Measurements from ENCODE around the gene SHCBP1. TPM values are rescaled to one million over a fixed set of nuclear protein-coding genes. Genes with fewer than 3 reads are reported as not detected.
A peak's percentile ranks its signal among the peaks of the same experiment; 100 is the strongest.

Gene SHCBP1
- total and polyA plus RNA-seq, 9 of the 15 experiments (the other 6 are each of a cell fraction or from before 2014, with no cell fraction given): 6.2 to 29.6 (median 19.7) TPM

GRCh38 chr16:46586011-46586577 lies 35.1 kb downstream of the SHCBP1 start:
- Histone ChIP-seq H3K36me3 (ENCODE audit: control insufficient read depth, insufficient read depth, low read length) (peaks cover 59% of the 10 kb centered on the region), H3K9me3 (replicated peaks; ENCODE audit: control insufficient read depth, insufficient read depth, low read depth, low read length) (no peaks in the 10 kb centered on the region; the same call in none of the 2 replicates), H4K20me1 (replicated peaks; ENCODE audit: control insufficient read depth, insufficient read depth, low read length) (no peaks in the 10 kb centered on the region), H3K9ac (ENCODE audit: insufficient read depth in 1 of 2, low read depth in 2 of 2, low read length in 2 of 2) (no peak overlapping the region), H3K9me1 (ENCODE audit: control insufficient read depth, insufficient read depth, low read length) (no peaks in the 10 kb centered on the region), H3K4me3 (no peak overlapping the region), H3K4me2 (ENCODE audit: insufficient read depth, low read length) (no peak overlapping the region), H3K79me2 (ENCODE audit: control insufficient read depth, insufficient read depth, low read length) (peaks cover 16% of the 10 kb centered on the region), H3K27me3 (ENCODE audit: control insufficient read depth in 2 of 2, insufficient read depth in 2 of 2, low read length in 2 of 2) (no peaks in the 10 kb centered on the region), H3K4me1 (replicated peaks in 1 of 2; ENCODE audit: control insufficient read depth in 2 of 2, insufficient read depth in 2 of 2, low read length in 2 of 2) (peaks cover 3 to 21% of the 10 kb centered on the region in 2 experiments; a peak in 4 of 5 replicates), H3K27ac (ENCODE audit: extremely low read depth, low read depth, low read length) (no peak overlapping the region), H2AFZ (ENCODE audit: low read depth, low read length) (no peak overlapping the region)
- FAIRE-seq (no peak), ATAC-seq (no peak), DNase-seq (ENCODE audit: extremely low read depth in 1 of 4, low spot score in 3 of 4) (no peak)
- intact Hi-C loops (cut with micrococcal nuclease) (no loop called here), in situ Hi-C loops (cut with MboI) (no loop called here)
- TF ChIP-seq ELK1 (CRISPR knock-in tag; IDR thresholded peaks at IDR 0.05) (no peak), C11orf30 (IDR thresholded peaks at IDR 0.05; ENCODE audit: low read depth) (peak; percentile 39; the same call in 1 of the 2 replicates), JUN (IDR thresholded peaks at IDR 0.05; ENCODE audit: borderline replicate concordance, low read depth, low read length) (no peak), JUN (CRISPR knock-in tag; IDR thresholded peaks at IDR 0.05; ENCODE audit: borderline replicate concordance) (no peak), MAFK (IDR thresholded peaks at IDR 0.05; ENCODE audit: low read length) (peak; percentile 28; the same call in 1 of the 2 replicates), CBX3 (IDR thresholded peaks at IDR 0.05; ENCODE audit: borderline replicate concordance in 1 of 2, low read length in 2 of 2) (0 out of 3 replicates have a peak, but pooled peaks of 1 of the 2 experiments have one; percentile 65), TRIM24 (IDR thresholded peaks at IDR 0.05) (peak in 1 of 2 experiments; percentile 38; a peak in 1 of 4 replicates), TRIM28 (IDR thresholded peaks at IDR 0.05) (peak; percentile 85), ZNF75A (CRISPR knock-in tag; IDR thresholded peaks at IDR 0.05) (no peak), GATAD2A (IDR thresholded peaks at IDR 0.05) (no peak), ZNF197 (CRISPR knock-in tag; IDR thresholded peaks at IDR 0.05; ENCODE audit: low read depth) (no peak), ZFP30 (CRISPR knock-in tag; IDR thresholded peaks at IDR 0.05; ENCODE audit: borderline replicate concordance) (peak; percentile 99), ZNF280B (CRISPR knock-in tag; IDR thresholded peaks at IDR 0.05) (0 out of 2 replicates have a peak, but pooled peaks have one; percentile 59), ZNF316 (IDR thresholded peaks at IDR 0.05) (peak; percentile 63), CBX5 (IDR thresholded peaks at IDR 0.05; ENCODE audit: borderline replicate concordance, low read depth) (0 out of 2 replicates have a peak, but pooled peaks have one; percentile 44)
- TF ChIP-seq, protein P1, sequence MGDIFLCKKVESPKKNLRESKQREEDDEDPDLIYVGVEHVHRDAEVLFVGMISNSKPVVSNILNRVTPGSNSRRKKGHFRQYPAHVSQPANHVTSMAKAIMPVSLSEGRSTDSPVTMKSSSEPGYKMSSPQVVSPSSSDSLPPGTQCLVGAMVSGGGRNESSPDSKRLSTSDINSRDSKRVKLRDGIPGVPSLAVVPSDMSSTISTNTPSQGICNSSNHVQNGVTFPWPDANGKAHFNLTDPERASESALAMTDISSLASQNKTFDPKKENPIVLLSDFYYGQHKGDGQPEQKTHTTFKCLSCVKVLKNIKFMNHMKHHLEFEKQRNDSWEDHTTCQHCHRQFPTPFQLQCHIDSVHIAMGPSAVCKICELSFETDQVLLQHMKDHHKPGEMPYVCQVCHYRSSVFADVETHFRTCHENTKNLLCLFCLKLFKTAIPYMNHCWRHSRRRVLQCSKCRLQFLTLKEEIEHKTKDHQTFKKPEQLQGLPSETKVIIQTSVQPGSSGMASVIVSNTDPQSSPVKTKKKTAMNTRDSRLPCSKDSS (IDR thresholded peaks at IDR 0.05; ENCODE audit: low read depth, partially characterized antibody): peak; percentile 73
- CTCF ChIA-PET (ENCODE audit: low intra/inter-chr PET ratio): no interaction called here
- no TSS peak for BruUV-seq (replicated peaks)
- POLR2A ChIA-PET: interaction anchor here (1.5 kb wide), 1 partner anchor 9 kb away, joined by 4 read pairs; no protein-coding TSS in a partner anchor

Data from K562 (cell line).